ENCODE results near the gene C1QB. TPM values are rescaled to one million over a fixed set of nuclear protein-coding genes. Genes with fewer than 3 reads are reported as not detected.

The C1QB gene
- total and polyA plus RNA-seq, 2 of the 8 experiments (the other 6 are each of a cell fraction or from before 2014, with no cell fraction given): not detected

DNA sequence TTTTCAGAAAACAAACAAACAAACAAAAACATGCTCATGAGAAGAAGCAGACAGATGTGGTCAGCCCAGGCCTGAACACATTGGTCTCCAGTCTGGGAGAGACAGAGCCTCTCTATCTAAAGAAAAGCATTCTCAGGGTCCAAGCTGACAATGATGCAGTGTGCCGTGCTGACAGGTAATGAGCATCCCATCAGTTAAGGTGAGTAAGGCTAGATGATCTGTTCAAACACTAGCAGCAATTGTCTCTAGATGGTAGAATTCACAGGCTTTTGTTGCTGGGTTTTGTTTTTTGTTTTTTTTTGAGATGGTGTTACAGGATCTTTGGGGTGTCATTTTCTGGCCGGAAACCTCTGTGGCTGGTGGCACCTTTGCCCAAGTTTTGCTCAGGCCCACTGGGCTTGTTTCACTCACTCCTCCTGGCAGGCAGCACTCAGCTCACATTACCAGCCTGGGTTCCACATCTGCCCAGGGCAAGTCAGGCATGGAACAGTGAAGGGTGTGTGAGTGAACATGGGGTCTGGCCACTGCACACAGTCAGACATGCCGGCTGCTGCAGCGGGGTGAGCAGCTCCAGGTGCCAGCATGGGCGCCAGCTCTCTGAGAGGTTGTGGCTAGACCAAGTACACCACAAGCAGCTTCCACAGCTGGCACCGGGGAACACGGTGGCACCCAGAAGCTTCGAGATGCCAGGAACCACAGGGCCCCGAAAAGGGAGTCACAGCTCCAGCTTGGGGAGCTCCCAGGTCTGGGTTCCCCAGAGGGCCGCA is 19.2 kb upstream of the C1QB start:
- Histone ChIP-seq H2BK15ac (ENCODE audit: low read length) (no peak overlapping the region), H3K79me2 (ENCODE audit: control insufficient read depth in 1 of 2, insufficient read depth in 2 of 2, low read length in 2 of 2) (no peaks in the 10 kb centered on the region), H3K14ac (ENCODE audit: insufficient read length) (no peak overlapping the region), H3K4me1 (replicated peaks in 1 of 4; ENCODE audit: control insufficient read depth in 3 of 4, insufficient read depth in 4 of 4, low read length in 3 of 4) (peaks cover 6 to 17% (median 11%) of the 10 kb centered on the region in 4 experiments), H3K27ac (ENCODE audit: low read depth, low read length) (no peak overlapping the region), H2BK20ac (ENCODE audit: low read length) (no peak overlapping the region), H2BK12ac (ENCODE audit: low read depth, low read length) (no peak overlapping the region), H3K9ac (replicated peaks in 1 of 4; ENCODE audit: extremely low read depth in 1 of 4, low read depth in 3 of 4, low read length in 3 of 4) (no peak overlapping the region), H2AK5ac (ENCODE audit: low read depth, low read length) (0 out of 2 replicates have a peak overlapping the region, but pooled peaks have one; percentile 20), H3K56ac (replicated peaks; ENCODE audit: insufficient read length, low read depth, low read length) (no peak overlapping the region), H3K23ac (ENCODE audit: insufficient read length) (no peak overlapping the region), H4K20me1 (replicated peaks in 1 of 2; ENCODE audit: control insufficient read depth in 1 of 2, insufficient read depth in 2 of 2, low read length in 2 of 2) (no peaks in the 10 kb centered on the region), H3K9me3 (ENCODE audit: insufficient read depth in 2 of 2, low read depth in 1 of 2, low read length in 1 of 2) (peaks cover 6 to 8% of the 10 kb centered on the region in 2 experiments; a peak in 2 of 4 replicates), H3K4ac (replicated peaks; ENCODE audit: insufficient read length, low read depth, low read length) (no peak overlapping the region), H3K27me3 (replicated peaks in 1 of 4; ENCODE audit: control insufficient read depth in 3 of 4, extremely low read depth in 1 of 4, insufficient read depth in 3 of 4, low read length in 3 of 4) (no peaks in the 10 kb centered on the region), H2BK5ac (ENCODE audit: low read depth, low read length) (no peak overlapping the region), H4K8ac (ENCODE audit: extremely low read depth, insufficient read depth, low read length) (no peak overlapping the region), H3K18ac (ENCODE audit: extremely low read depth, low read length) (no peak overlapping the region), H3K79me1 (ENCODE audit: low read depth, low read length) (no peaks in the 10 kb centered on the region), H2AFZ (ENCODE audit: low read length) (no peak overlapping the region), H3K36me3 (ENCODE audit: control insufficient read depth in 2 of 4, insufficient read depth in 4 of 4, low read length in 3 of 4) (no peaks in the 10 kb centered on the region), H4K5ac (ENCODE audit: insufficient read length, low read depth, low read length) (no peak overlapping the region), H3K4me2 (ENCODE audit: insufficient read depth in 1 of 2, low read depth in 2 of 2, low read length in 2 of 2) (no peak overlapping the region), H4K91ac (replicated peaks; ENCODE audit: insufficient read length, low read length) (no peak overlapping the region), H3K4me3 (ENCODE audit: extremely low read depth in 1 of 4, insufficient read depth in 2 of 4, low read depth in 3 of 4, low read length in 4 of 4) (no peak overlapping the region), H3K23me2 (ENCODE audit: low read depth, low read length) (no peaks in the 10 kb centered on the region), H2BK120ac (replicated peaks; ENCODE audit: low read depth, low read length) (no peak overlapping the region)
- POLR2A ChIA-PET (ENCODE audit: partially characterized antibody): interaction anchor here (0.7 kb wide), 1 partner anchor 94 kb away, joined by 3 read pairs; no protein-coding TSS in a partner anchor
- DNase-seq (ENCODE audit: low read depth in 1 of 2, low spot score in 2 of 2): no peak
- CTCF ChIA-PET (ENCODE audit: partially characterized antibody): interaction anchor here (0.8 to 3.5 kb wide), 17 partner anchors 8 to 213 kb away, joined by 3 to 16 read pairs (median 3); no protein-coding TSS in a partner anchor
- 83% methylated on average over 8 of the region's 10 CpGs; no CpG with 5 or more reads in 1 of the 2 experiments for WGBS, 2 experiments (ENCODE audit: extremely low coverage in 1 of 2, insufficient coverage in 1 of 2, insufficient read length in 1 of 2, insufficient replicate concordance in 2 of 2, low coverage in 1 of 2, low lambda C conversion rate in 2 of 2, missing lambda C conversion rate in 1 of 2)
- FAIRE-seq: no peak
- TF ChIP-seq CREB1 (IDR thresholded peaks at IDR 0.05) (no peak), CHD1 (IDR thresholded peaks at IDR 0.05; ENCODE audit: low read depth, low read length) (no peak), SP4 (IDR thresholded peaks at IDR 0.05; ENCODE audit: low read length) (no peak), BCL11A (IDR thresholded peaks at IDR 0.05; ENCODE audit: low read depth in 2 of 2, low read length in 2 of 2) (no peak)
